ENCODE data around the gene TMEM184B. TPM values are rescaled to one million over a fixed set of nuclear protein-coding genes. Genes with fewer than 3 reads are reported as not detected.
"Not testable (repeated sequence)": the region's sequence is repeated elsewhere in the genome, so short reads cannot be mapped to it uniquely, and the experiment has no call there.

Gene TMEM184B
- total RNA-seq, 4 donors from 2014 or later: 39.4 to 108 (median 75.3) TPM

DNA sequence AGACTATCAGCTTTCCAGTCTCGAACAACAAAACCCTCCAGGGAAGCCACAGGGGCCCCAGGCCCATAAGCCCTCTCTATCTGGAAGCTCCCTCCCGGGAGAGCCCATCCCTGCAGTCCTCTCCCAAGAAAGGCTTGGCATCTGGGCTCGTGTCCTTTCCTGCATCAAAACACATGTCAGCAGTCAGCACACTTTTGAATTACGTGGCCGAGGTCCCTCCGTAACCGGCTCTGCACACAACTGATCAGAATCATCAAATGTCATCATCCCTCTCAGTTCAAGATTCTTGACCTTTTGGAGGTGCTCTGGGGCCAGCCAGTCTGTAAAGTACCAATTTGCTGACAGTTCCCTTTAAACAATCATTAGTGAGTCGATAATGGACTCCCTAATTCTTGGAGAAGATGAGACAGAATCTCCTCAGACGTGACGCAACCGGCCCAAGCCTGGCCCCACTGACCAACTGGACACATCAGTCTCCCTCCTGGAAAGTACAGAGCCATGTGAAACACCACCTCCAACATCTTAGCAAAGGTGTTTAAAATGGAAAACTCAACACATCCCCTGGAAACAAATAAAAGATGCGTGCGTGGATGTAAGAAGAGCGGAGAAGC, 37.5 kb downstream of the TMEM184B start:
- H3K36me3 ChIP-seq: peaks cover 20 to 76% (median 60%) of the 10 kb centered on the region in 4 donors
- no peaks in the 10 kb centered on the region for H3K27me3 ChIP-seq
- peaks cover 30 to 47% (median 45%) of the 10 kb centered on the region in 4 donors for H3K4me1 ChIP-seq
- no peak overlapping the region for H3K4me3 ChIP-seq
- H3K27ac ChIP-seq (replicated peaks in 1 of 4): no peak overlapping the region
- intact Hi-C loops (cut with DNase I): loop anchor here (10.0 kb wide), 2 partner anchors 119 to 121 kb away; partner anchors contain the start of gene BAIAP2L2
- WGBS: 84% methylated on average over 14 of the region's 14 CpGs
- DNase-seq (ENCODE audit: extremely low spot score): no peak
- TF ChIP-seq, protein P1, sequence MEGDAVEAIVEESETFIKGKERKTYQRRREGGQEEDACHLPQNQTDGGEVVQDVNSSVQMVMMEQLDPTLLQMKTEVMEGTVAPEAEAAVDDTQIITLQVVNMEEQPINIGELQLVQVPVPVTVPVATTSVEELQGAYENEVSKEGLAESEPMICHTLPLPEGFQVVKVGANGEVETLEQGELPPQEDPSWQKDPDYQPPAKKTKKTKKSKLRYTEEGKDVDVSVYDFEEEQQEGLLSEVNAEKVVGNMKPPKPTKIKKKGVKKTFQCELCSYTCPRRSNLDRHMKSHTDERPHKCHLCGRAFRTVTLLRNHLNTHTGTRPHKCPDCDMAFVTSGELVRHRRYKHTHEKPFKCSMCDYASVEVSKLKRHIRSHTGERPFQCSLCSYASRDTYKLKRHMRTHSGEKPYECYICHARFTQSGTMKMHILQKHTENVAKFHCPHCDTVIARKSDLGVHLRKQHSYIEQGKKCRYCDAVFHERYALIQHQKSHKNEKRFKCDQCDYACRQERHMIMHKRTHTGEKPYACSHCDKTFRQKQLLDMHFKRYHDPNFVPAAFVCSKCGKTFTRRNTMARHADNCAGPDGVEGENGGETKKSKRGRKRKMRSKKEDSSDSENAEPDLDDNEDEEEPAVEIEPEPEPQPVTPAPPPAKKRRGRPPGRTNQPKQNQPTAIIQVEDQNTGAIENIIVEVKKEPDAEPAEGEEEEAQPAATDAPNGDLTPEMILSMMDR (IDR thresholded peaks at IDR 0.05): no peak
- TF ChIP-seq POLR2A (IDR thresholded peaks at IDR 0.05; ENCODE audit: low read depth) (no peak), EP300 (IDR thresholded peaks at IDR 0.05) (no peak), POLR2AphosphoS5 (IDR thresholded peaks at IDR 0.05) (no peak)
- no peaks in the 10 kb centered on the region for H3K9me3 ChIP-seq

DNA sequence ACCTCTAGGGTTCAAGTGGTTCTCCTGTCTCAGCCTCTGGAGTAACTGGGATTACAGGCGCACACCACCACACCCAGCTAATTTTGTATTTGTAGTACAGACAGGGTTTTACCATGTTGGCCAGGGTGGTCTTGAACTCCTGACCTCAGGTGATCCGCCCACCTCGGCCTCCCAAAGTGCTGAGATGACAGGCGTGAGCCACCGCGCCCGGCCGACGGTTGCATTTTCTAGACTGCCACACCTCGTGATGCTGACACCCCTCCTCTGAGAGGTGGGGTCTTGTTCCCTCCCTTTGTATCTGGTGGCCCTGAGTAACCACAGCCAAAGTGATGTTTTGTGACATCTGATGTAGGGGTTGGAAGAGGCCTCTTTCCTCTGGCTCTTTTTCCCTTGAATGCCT, 39.0 kb downstream of the TMEM184B start:
- H3K4me3 ChIP-seq; H3K27ac ChIP-seq (replicated peaks in 1 of 4); H3K27me3 ChIP-seq; H3K9me3 ChIP-seq; DNase-seq (ENCODE audit: extremely low spot score): not testable (repeated sequence)
- Histone ChIP-seq H3K4me1 (peaks cover 27 to 42% (median 40%) of the 10 kb centered on the region in 4 donors), H3K36me3 (peaks cover 22 to 87% (median 69%) of the 10 kb centered on the region in 4 donors)
- intact Hi-C loops (cut with DNase I): loop anchor here (10.0 kb wide), 2 partner anchors 119 to 121 kb away; partner anchors contain the start of gene BAIAP2L2
- 91% methylated on average over 4 of the region's 10 CpGs for WGBS

DNA sequence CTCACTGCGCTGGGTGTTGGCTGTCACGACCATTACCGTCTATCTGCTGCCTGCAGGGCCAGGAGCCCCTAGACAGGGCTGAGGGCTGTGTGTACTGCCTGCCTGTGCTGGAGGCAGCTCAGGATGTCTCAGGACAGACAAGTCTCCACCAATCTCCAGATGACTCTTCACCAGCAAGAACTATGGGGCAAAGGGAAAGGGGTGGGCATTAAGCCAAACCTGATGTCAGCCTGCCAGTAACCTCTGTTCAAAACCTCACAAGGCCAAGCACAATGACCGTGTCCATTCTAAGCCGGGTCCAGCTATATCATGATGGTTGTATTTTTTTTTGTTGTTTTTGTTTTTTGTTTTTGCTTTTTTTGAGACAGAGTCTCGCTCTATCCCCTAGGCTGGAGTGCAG, 39.4 kb downstream of the TMEM184B start:
- Histone ChIP-seq H3K36me3 (peaks cover 22 to 91% (median 74%) of the 10 kb centered on the region in 4 donors), H3K9me3 (no peaks in the 10 kb centered on the region), H3K27me3 (no peaks in the 10 kb centered on the region), H3K27ac (replicated peaks in 1 of 4) (no peak overlapping the region), H3K4me1 (peaks cover 27 to 42% (median 40%) of the 10 kb centered on the region in 4 donors), H3K4me3 (no peak overlapping the region)
- no peak for TF ChIP-seq EP300 (IDR thresholded peaks at IDR 0.05)
- TF ChIP-seq, protein P1 (IDR thresholded peaks at IDR 0.05): no peak
- DNase-seq (ENCODE audit: extremely low spot score): no peak
- WGBS: 91% methylated on average over 6 of the region's 6 CpGs
- intact Hi-C loops (cut with DNase I): loop anchor here (10.0 kb wide), 2 partner anchors 119 to 121 kb away; partner anchors contain the start of gene BAIAP2L2

DNA sequence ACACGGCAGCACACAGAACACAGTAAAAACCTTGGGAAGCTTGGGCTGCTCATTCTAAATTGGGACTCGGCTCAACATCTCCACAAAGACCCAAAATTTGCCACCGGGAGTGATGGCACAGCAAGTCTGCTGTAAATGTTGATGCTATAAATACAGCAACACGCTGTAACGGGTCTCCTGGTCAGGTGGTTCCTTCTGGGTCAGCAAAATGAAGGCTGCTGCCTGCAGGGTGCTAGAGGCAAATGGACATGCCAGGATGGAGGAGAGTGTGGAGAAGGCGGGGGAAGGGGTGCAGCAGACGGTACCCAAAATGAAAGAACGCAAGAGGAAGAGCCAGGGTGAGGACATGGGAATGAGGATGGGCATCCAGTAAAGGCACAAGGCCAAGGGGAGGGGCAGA, 40.6 kb downstream of the TMEM184B start:
- H3K4me1 ChIP-seq: peaks cover 30 to 47% (median 41%) of the 10 kb centered on the region in 4 donors
- H3K27me3 ChIP-seq: no peaks in the 10 kb centered on the region
- DNase-seq (ENCODE audit: extremely low spot score): no peak
- intact Hi-C loops (cut with DNase I): loop anchor here (10.0 kb wide), 2 partner anchors 117 to 123 kb away; partner anchors contain the start of gene BAIAP2L2
- peaks cover 22 to 95% (median 84%) of the 10 kb centered on the region in 4 donors for H3K36me3 ChIP-seq
- H3K4me3 ChIP-seq: no peak overlapping the region
- no peak overlapping the region for H3K27ac ChIP-seq (replicated peaks in 1 of 4)
- TF ChIP-seq POLR2A (IDR thresholded peaks at IDR 0.05; ENCODE audit: low read depth): no peak
- TF ChIP-seq, protein P1 (IDR thresholded peaks at IDR 0.05): no peak
- TF ChIP-seq POLR2AphosphoS5 (IDR thresholded peaks at IDR 0.05): no peak
- TF ChIP-seq EP300 (IDR thresholded peaks at IDR 0.05): no peak
- WGBS: 90% methylated on average over 8 of the region's 8 CpGs
- H3K9me3 ChIP-seq: no peaks in the 10 kb centered on the region

DNA sequence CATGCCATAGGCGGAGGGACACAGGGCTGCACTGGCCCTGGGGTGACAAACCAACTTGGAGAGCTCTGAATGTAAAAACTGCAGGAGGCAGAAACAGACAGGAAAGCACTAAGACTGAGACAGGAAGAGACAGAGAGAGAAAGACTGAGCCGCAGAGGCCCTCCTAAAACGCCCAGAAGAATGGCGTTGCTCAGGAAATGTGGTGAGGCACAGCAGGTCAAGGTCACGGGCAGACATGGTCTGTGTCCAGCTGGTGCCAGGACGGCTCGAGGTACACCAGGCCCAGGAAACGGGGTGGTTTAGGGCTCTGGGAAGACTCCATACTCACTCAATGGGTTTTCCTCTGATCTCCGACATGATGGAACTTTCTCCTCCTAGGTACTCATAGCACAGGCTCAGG, 41.9 kb downstream of the TMEM184B start:
- WGBS: 82% methylated on average over 9 of the region's 9 CpGs
- no peak for DNase-seq (ENCODE audit: extremely low spot score)
- peak overlapping the region; percentile 5 to 64 (median 36) for H3K27ac ChIP-seq (replicated peaks in 1 of 4)
- no peak overlapping the region for H3K4me3 ChIP-seq
- H3K9me3 ChIP-seq: no peaks in the 10 kb centered on the region
- H3K27me3 ChIP-seq: no peaks in the 10 kb centered on the region
- intact Hi-C loops (cut with DNase I): loop anchor here (10.0 kb wide), 2 partner anchors 116 to 124 kb away; partner anchors contain the start of gene BAIAP2L2
- H3K36me3 ChIP-seq: peaks cover 31 to 95% (median 89%) of the 10 kb centered on the region in 4 donors
- TF ChIP-seq, protein P1 (IDR thresholded peaks at IDR 0.05): no peak
- TF ChIP-seq POLR2A (IDR thresholded peaks at IDR 0.05; ENCODE audit: low read depth): no peak
- peaks cover 30 to 44% (median 39%) of the 10 kb centered on the region in 4 donors for H3K4me1 ChIP-seq
